Gastrocnemius medialis (tissue), 4 donors: ENCODE measurements around the gene MED27.

Experiments
- CTCF ChIP-seq, 5 experiments: fragments of 450-650 bp in 3 of 5; fragments of 200-600 bp in 2 of 5; sonication (generic) in 2 of 5; IDR thresholded peaks in 4 of 5; conservative IDR thresholded peaks in 1 of 5; 1 replicate in 4 of 5; 2 replicates in 1 of 5; pipeline ENCODE4 v1.5.1; 2016 to 2019; ENCODE audit warnings: antibody characterized with exemption in 5 of 5, mild to moderate bottlenecking in 3 of 5, moderate library complexity in 3 of 5
- POLR2A ChIP-seq, 2 donors: fragments of 450-650 bp; IDR thresholded peaks; one replicate each; pipeline ENCODE4 v1.6.1; 2017; ENCODE audit warnings: antibody characterized with exemption in 2 of 2, mild to moderate bottlenecking in 2 of 2, moderate library complexity in 2 of 2

GRCh38 chr9:131838530-131839280 is 241.0 kb downstream of the MED27 start:
- TF ChIP-seq CTCF (IDR thresholded peaks at IDR 0.05 in 4 of 5, conservative IDR thresholded peaks at IDR 0.05 in 1 of 5) (no peak), POLR2A (IDR thresholded peaks at IDR 0.05) (no peak)
